Retinal pigment epithelial cell (primary cell): Measurements from ENCODE around the gene ITGA8.
"Not testable (repeated sequence)": the region's sequence is repeated elsewhere in the genome, so short reads cannot be mapped to it uniquely, and the experiment has no call there.

Experiments
- DNase-seq: peaks from one replicate; pipeline ENCODE4 v3.0.0-alpha.2; 2010; ENCODE audit warnings: low read depth
- H3K4me3 ChIP-seq: 2 replicates; pipeline ENCODE4 v1.5.1; 2011; ENCODE audit warnings: mild to moderate bottlenecking, low read length, control low read depth, moderate library complexity
- TF ChIP-seq, protein P1 (sequence below): conservative IDR thresholded peaks from 2 replicates; pipeline ENCODE4 v1.5.1; 2011; ENCODE audit warnings: low read depth, low read length, control low read depth, inconsistent platforms

ITGA8 gene

GRCh38 chr10:15483215-15484075, 236.3 kb downstream of the ITGA8 start:
- no peak for DNase-seq
- no peak overlapping the region for H3K4me3 ChIP-seq
- TF ChIP-seq, protein P1, sequence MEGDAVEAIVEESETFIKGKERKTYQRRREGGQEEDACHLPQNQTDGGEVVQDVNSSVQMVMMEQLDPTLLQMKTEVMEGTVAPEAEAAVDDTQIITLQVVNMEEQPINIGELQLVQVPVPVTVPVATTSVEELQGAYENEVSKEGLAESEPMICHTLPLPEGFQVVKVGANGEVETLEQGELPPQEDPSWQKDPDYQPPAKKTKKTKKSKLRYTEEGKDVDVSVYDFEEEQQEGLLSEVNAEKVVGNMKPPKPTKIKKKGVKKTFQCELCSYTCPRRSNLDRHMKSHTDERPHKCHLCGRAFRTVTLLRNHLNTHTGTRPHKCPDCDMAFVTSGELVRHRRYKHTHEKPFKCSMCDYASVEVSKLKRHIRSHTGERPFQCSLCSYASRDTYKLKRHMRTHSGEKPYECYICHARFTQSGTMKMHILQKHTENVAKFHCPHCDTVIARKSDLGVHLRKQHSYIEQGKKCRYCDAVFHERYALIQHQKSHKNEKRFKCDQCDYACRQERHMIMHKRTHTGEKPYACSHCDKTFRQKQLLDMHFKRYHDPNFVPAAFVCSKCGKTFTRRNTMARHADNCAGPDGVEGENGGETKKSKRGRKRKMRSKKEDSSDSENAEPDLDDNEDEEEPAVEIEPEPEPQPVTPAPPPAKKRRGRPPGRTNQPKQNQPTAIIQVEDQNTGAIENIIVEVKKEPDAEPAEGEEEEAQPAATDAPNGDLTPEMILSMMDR: no peak

GRCh38 chr10:15482156-15482555, 237.6 kb downstream of the ITGA8 start:
- no peak overlapping the region for H3K4me3 ChIP-seq
- no peak for DNase-seq
- TF ChIP-seq, protein P1: no peak

DNA sequence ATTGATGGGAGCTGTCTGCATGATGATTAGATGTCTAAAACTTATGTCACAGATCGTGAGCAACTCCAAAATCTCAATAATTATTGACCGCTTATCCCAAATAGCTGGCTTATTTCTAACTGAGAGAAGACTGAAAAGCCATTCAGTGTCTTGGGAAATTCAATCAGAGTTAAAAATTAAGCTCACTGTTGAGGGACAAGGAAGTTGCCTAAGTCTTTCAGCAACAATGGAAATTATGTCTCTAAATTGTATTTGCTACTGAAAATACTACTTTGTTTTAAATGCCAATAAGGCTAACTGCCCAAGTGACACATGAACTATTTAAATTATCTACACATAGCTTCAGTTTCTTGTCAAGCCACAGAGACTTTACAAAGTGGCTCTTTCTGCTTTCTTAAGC, 240.8 kb downstream of the ITGA8 start:
- no peak for DNase-seq
- TF ChIP-seq, protein P1: no peak
- H3K4me3 ChIP-seq: no peak overlapping the region

DNA sequence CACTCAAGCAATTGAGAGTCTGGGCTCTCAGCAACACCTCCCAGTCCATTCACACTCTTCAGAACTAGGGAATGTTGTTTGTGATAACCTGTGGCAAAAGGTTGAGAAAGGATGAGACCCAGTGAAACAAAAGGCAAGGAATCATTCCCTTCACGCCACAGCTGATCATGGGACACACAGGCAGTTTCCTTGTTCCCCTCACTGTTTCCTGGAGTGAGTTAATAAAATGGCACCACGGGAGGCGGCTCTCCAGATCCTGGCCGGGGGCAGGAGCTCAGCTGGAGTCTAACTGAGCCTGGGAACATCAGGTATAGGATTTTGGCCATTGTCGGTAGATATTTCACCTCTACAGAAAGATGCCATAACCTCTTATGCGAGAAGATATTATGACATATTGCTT, 241.3 kb downstream of the ITGA8 start:
- no peak overlapping the region for H3K4me3 ChIP-seq
- no peak for DNase-seq
- TF ChIP-seq, protein P1: no peak

GRCh38 chr10:15476337-15476736, 243.4 kb downstream of the ITGA8 start:
- TF ChIP-seq, protein P1: no peak
- DNase-seq: no peak
- no peak overlapping the region for H3K4me3 ChIP-seq

DNA sequence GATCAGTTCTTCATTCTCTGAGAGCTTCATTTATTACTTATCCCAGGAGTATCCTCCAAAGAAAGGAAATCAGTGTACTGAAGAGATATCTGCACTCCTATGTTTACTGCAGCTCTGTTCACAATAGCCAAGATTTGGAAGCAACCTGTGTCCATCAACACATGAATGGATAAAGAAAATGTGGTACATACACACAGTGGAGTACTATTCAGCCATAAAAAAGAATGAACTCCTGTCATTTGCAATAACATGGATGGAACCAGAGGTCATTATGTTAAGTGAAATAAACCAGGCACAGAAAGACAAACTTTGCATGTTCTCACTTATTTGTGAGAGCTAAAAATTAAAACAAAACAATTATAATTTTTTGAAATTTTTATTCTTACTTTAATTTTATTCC, 244.3 kb downstream of the ITGA8 start:
- DNase-seq, H3K4me3 ChIP-seq: not testable (repeated sequence)

DNA sequence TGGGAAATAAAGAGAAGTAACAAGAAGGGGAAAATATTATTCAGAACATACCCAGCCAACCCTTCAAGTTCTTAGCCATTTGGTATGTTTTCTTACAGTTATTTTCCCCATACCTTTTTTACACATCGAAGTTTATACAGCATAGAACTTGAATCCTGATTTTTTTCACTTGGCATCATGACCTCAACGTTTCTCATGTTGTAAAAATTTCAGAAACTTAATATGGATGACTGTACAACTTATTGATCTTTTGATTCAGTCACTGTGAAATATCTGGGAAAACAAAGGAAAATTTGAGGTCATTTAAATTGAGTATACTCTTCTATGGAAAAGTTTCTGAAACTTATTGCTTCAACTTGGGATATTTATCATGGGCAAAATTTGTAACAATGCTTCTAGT, 245.1 kb downstream of the ITGA8 start:
- no peak overlapping the region for H3K4me3 ChIP-seq
- no peak for DNase-seq
- TF ChIP-seq, protein P1: no peak

- no peak overlapping the region for H3K4me3 ChIP-seq
- TF ChIP-seq, protein P1: no peak
- DNase-seq: no peak
Measured at GRCh38 chr10:15473396-15473767, 246.3 kb downstream of the ITGA8 start.
